ENCODE data around the gene IRF6. TPM values are rescaled to one million over a fixed set of nuclear protein-coding genes. Genes with fewer than 3 reads are reported as not detected.

IRF6 gene
- total RNA-seq, 1 donor from 2014 or later: 39.9 TPM

- H3K4me1 Mint-ChIP-seq: peaks cover 25% of the 10 kb centered on the region
- peaks cover 44% of the 10 kb centered on the region for H3K36me3 Mint-ChIP-seq
- no peak overlapping the region for H3K27ac Mint-ChIP-seq
- no peaks in the 10 kb centered on the region for H3K9me3 Mint-ChIP-seq
- no peak for DNase-seq (ENCODE audit: low spot score in 2 of 2, unreplicated experiment in 2 of 2)
- H3K27me3 Mint-ChIP-seq (ENCODE audit: low read depth): peaks cover 14% of the 10 kb centered on the region
- TF ChIP-seq CTCF (IDR thresholded peaks at IDR 0.05; ENCODE audit: unreplicated experiment): no peak
- H3K4me3 Mint-ChIP-seq: no peak overlapping the region
Observed at GRCh38 chr1:209787551-209787950, 18.4 kb downstream of the IRF6 start.

GRCh38 chr1:209786146-209786545 is 19.8 kb downstream of the IRF6 start:
- Mint-ChIP-seq H3K36me3 (peaks cover 38% of the 10 kb centered on the region), H3K27ac (no peak overlapping the region), H3K4me1 (peaks cover 25% of the 10 kb centered on the region), H3K9me3 (no peaks in the 10 kb centered on the region), H3K4me3 (no peak overlapping the region), H3K27me3 (ENCODE audit: low read depth) (peaks cover 14% of the 10 kb centered on the region)
- TF ChIP-seq CTCF (IDR thresholded peaks at IDR 0.05; ENCODE audit: unreplicated experiment): no peak
- DNase-seq (ENCODE audit: low spot score in 2 of 2, unreplicated experiment in 2 of 2): no peak

GRCh38 chr1:209785592-209785991 is 20.4 kb downstream of the IRF6 start:
- no peak for DNase-seq (ENCODE audit: low spot score in 2 of 2, unreplicated experiment in 2 of 2)
- peaks cover 25% of the 10 kb centered on the region for H3K4me1 Mint-ChIP-seq
- no peaks in the 10 kb centered on the region for H3K9me3 Mint-ChIP-seq
- TF ChIP-seq CTCF (IDR thresholded peaks at IDR 0.05; ENCODE audit: unreplicated experiment): no peak
- no peak overlapping the region for H3K4me3 Mint-ChIP-seq
- no peak overlapping the region for H3K27ac Mint-ChIP-seq
- H3K27me3 Mint-ChIP-seq (ENCODE audit: low read depth): peaks cover 14% of the 10 kb centered on the region
- H3K36me3 Mint-ChIP-seq: peaks cover 33% of the 10 kb centered on the region

- H3K4me1 Mint-ChIP-seq: peaks cover 25% of the 10 kb centered on the region
- H3K27ac Mint-ChIP-seq: peak within 1 kb of the TSS; percentile 98
- H3K27me3 Mint-ChIP-seq (ENCODE audit: low read depth): peaks cover 14% of the 10 kb centered on the region
Observed at GRCh38 chr1:209784265-209785169, 21.4 kb downstream of the IRF6 start, which contains the start of gene C1orf74. TSS of gene C1orf74 (minus strand) at chr1:209784559. CDS start at chr1:209783634, 925 bp downstream.

GRCh38 chr1:209783386-209783785 is 22.6 kb downstream of the IRF6 start:
- Mint-ChIP-seq H3K36me3 (peaks cover 27% of the 10 kb centered on the region), H3K27ac (peak overlapping the region; percentile 98), H3K27me3 (ENCODE audit: low read depth) (peaks cover 13% of the 10 kb centered on the region), H3K4me1 (peaks cover 25% of the 10 kb centered on the region), H3K4me3 (peak overlapping the region; percentile 90), H3K9me3 (no peaks in the 10 kb centered on the region)
- no peak for TF ChIP-seq CTCF (IDR thresholded peaks at IDR 0.05; ENCODE audit: unreplicated experiment)
- DNase-seq (ENCODE audit: low spot score in 2 of 2, unreplicated experiment in 2 of 2): no peak

More at GRCh38 chr1:209784265-209785169, 21.4 kb downstream of the IRF6 start, which contains the start of gene C1orf74:
- no peak for TF ChIP-seq CTCF (IDR thresholded peaks at IDR 0.05; ENCODE audit: unreplicated experiment)
- DNase-seq (ENCODE audit: low spot score in 2 of 2, unreplicated experiment in 2 of 2): peak; percentile 99 to 100
- Mint-ChIP-seq H3K4me3 (peak within 1 kb of the TSS; percentile 90), H3K9me3 (no peaks in the 10 kb centered on the region), H3K36me3 (peaks cover 28% of the 10 kb centered on the region)

Measured in mesothelial cell of epicardium (in vitro differentiated cells).